C1 segment of cervical spinal cord (tissue), 14 donors: Measurements from ENCODE around the gene ABCC11.

ENCODE experiments used
- DNase-seq, 14 donors: peaks; one replicate each; lab custom pipeline; 2025; lab: John Stamatoyannopoulos, UW

Gene ABCC11

GRCh38 chr16:48247311-48247710 lies at the start of gene ABCC11:
ABCC11 (minus strand) TSS chr16:48247539; CDS start chr16:48231921, 15,618 bp downstream.
- DNase-seq: no peak

- DNase-seq: no peak
These were observed 48.3 kb upstream of the ABCC11 start for GRCh38 chr16:48295488-48296281.

GRCh38 chr16:48294724-48295123 lies 47.4 kb upstream of the ABCC11 start:
- no peak for DNase-seq

GRCh38 chr16:48292452-48292851 lies 45.1 kb upstream of the ABCC11 start:
- DNase-seq: no peak

- no peak for DNase-seq
These were observed 44.4 kb upstream of the ABCC11 start for GRCh38 chr16:48291754-48292153.

- no peak for DNase-seq
These were observed 44.0 kb upstream of the ABCC11 start for GRCh38 chr16:48291303-48291702.

GRCh38 chr16:48287239-48287638 lies 39.9 kb upstream of the ABCC11 start:
- no peak for DNase-seq

GRCh38 chr16:48284772-48285409 lies 37.6 kb upstream of the ABCC11 start:
- no peak for DNase-seq

GRCh38 chr16:48282636-48283263 lies 35.4 kb upstream of the ABCC11 start:
- no peak for DNase-seq

GRCh38 chr16:48280546-48280945 lies 33.2 kb upstream of the ABCC11 start:
- no peak for DNase-seq

GRCh38 chr16:48279199-48279598 lies 31.9 kb upstream of the ABCC11 start:
- peak in 1 of 14 donors; percentile 3 for DNase-seq

- peak in 3 of 14 donors; percentile 3 to 35 (median 24) for DNase-seq
These were observed 29.8 kb upstream of the ABCC11 start for GRCh38 chr16:48277158-48277557.

- DNase-seq: peak in 10 of 14 donors; percentile 6 to 44 (median 29)
These were observed 28.8 kb upstream of the ABCC11 start for GRCh38 chr16:48276102-48276501.

- DNase-seq: no peak
These were observed 27.1 kb upstream of the ABCC11 start for GRCh38 chr16:48274476-48274875.

GRCh38 chr16:48272837-48273421 lies 25.6 kb upstream of the ABCC11 start:
- DNase-seq: peak in 10 of 14 donors; percentile 6 to 68 (median 44)

GRCh38 chr16:48271728-48272127 lies 24.4 kb upstream of the ABCC11 start:
- no peak for DNase-seq

GRCh38 chr16:48269011-48269410 lies 21.7 kb upstream of the ABCC11 start:
- DNase-seq: no peak

GRCh38 chr16:48262631-48263030 lies 15.3 kb upstream of the ABCC11 start:
- no peak for DNase-seq

GRCh38 chr16:48261569-48261968 lies 14.2 kb upstream of the ABCC11 start:
- no peak for DNase-seq

- no peak for DNase-seq
These were observed 9.3 kb upstream of the ABCC11 start for GRCh38 chr16:48256579-48257177.

GRCh38 chr16:48252013-48252412 lies 4.7 kb upstream of the ABCC11 start:
- DNase-seq: no peak
